ENCODE measurements around the gene IL17RC. TPM values are rescaled to one million over a fixed set of nuclear protein-coding genes. Genes with fewer than 3 reads are reported as not detected.
"Not testable (repeated sequence)": the region's sequence is repeated elsewhere in the genome, so short reads cannot be mapped to it uniquely, and the experiment has no call there.

The IL17RC gene
- polyA plus RNA-seq (ENCODE audit: insufficient read length in 3 of 3) = 10 to 100 TPM; 30.9 to 42.3 (median 39.6) TPM
- long read RNA-seq, donor 1 = 0 reads
- long read RNA-seq, donor 2, partial matches to known transcripts = 0 of 2 reads
- long read RNA-seq, donor 2, other reads (novel, unspliced or antisense) = 0 of 2 reads
- long read RNA-seq, donor 3, partial matches to known transcripts = 0 of 2 reads
- long read RNA-seq, donor 3, other reads (novel, unspliced or antisense) = 0 of 2 reads
- long read RNA-seq, donor 4, partial matches to known transcripts = 0 of 1 reads
- long read RNA-seq, donor 4, other reads (novel, unspliced or antisense) = 0 of 1 reads
- long read RNA-seq, donor 5 = 0 reads
- long read RNA-seq, donor 6, partial matches to known transcripts = 0 of 2 reads
- long read RNA-seq, donor 6, other reads (novel, unspliced or antisense) = 0 of 2 reads
- long read RNA-seq, donor 7, partial matches to known transcripts = 0 of 1 reads
- long read RNA-seq, donor 7, other reads (novel, unspliced or antisense) = 0 of 1 reads
- long read RNA-seq, donor 8, partial matches to known transcripts = 0 of 1 reads
- long read RNA-seq, donor 8, other reads (novel, unspliced or antisense) = 0 of 1 reads
- long read RNA-seq, donor 9, partial matches to known transcripts = 0 of 1 reads
- long read RNA-seq, donor 9, other reads (novel, unspliced or antisense) = 0 of 1 reads
- long read RNA-seq, donor 10, partial matches to known transcripts = 0 of 1 reads
- long read RNA-seq, donor 10, other reads (novel, unspliced or antisense) = 0 of 1 reads
- long read RNA-seq, donor 11, partial matches to known transcripts = 0 of 1 reads
- long read RNA-seq, donor 11, other reads (novel, unspliced or antisense) = 0 of 1 reads
- long read RNA-seq, donor 12, partial matches to known transcripts = 6 of 6 reads
- long read RNA-seq, donor 12, other reads (novel, unspliced or antisense) = 0 of 6 reads
- long read RNA-seq, donor 13, partial matches to known transcripts = 0 of 3 reads
- long read RNA-seq, donor 13, other reads (novel, unspliced or antisense) = 0 of 3 reads
- long read RNA-seq, donor 14, partial matches to known transcripts = 0 of 1 reads
- long read RNA-seq, donor 14, other reads (novel, unspliced or antisense) = 0 of 1 reads
- long read RNA-seq, donor 15 = 0 reads
- long read RNA-seq, donor 16, partial matches to known transcripts = 0 of 5 reads
- long read RNA-seq, donor 16, other reads (novel, unspliced or antisense) = 0 of 5 reads

- peak in 8 of 11 donors; percentile 60 to 85 (median 72) for DNase-seq (ENCODE audit: extremely low read depth in 1 of 11, low read depth in 9 of 11, low spot score in 4 of 11)
Observed at GRCh38 chr3:9916734-9917680, at the start of gene IL17RC. IL17RC (plus strand) TSS chr3:9917098; CDS start chr3:9917316, 218 bp downstream.

- no peak for DNase-seq (ENCODE audit: extremely low read depth in 1 of 11, low read depth in 9 of 11, low spot score in 4 of 11)
Observed at GRCh38 chr3:9867106-9867505, 49.8 kb upstream of the IL17RC start.

GRCh38 chr3:9869955-9870354, 46.9 kb upstream of the IL17RC start:
- no peak for DNase-seq (ENCODE audit: extremely low read depth in 1 of 11, low read depth in 9 of 11, low spot score in 4 of 11)

- DNase-seq (ENCODE audit: extremely low read depth in 1 of 11, low read depth in 9 of 11, low spot score in 4 of 11) = no peak
Observed at GRCh38 chr3:9870978-9871377, 45.9 kb upstream of the IL17RC start.

GRCh38 chr3:9872067-9872466, 44.8 kb upstream of the IL17RC start:
- not testable (repeated sequence) for DNase-seq (ENCODE audit: extremely low read depth in 1 of 11, low read depth in 9 of 11, low spot score in 4 of 11)

- DNase-seq (ENCODE audit: extremely low read depth in 1 of 11, low read depth in 9 of 11, low spot score in 4 of 11) = no peak
Observed at GRCh38 chr3:9875448-9875847, 41.5 kb upstream of the IL17RC start.

GRCh38 chr3:9876255-9876654, 40.6 kb upstream of the IL17RC start:
- not testable (repeated sequence) for DNase-seq (ENCODE audit: extremely low read depth in 1 of 11, low read depth in 9 of 11, low spot score in 4 of 11)

GRCh38 chr3:9876991-9877390, 39.9 kb upstream of the IL17RC start:
- DNase-seq (ENCODE audit: extremely low read depth in 1 of 11, low read depth in 9 of 11, low spot score in 4 of 11) = no peak

GRCh38 chr3:9878700-9879099, 38.2 kb upstream of the IL17RC start:
- DNase-seq (ENCODE audit: extremely low read depth in 1 of 11, low read depth in 9 of 11, low spot score in 4 of 11) = no peak

GRCh38 chr3:9879830-9880549, 36.9 kb upstream of the IL17RC start, which contains the start of gene CIDEC:
CIDEC (minus strand) TSS chr3:9880253; CDS start chr3:9878486, 1,767 bp downstream.
- no peak for DNase-seq (ENCODE audit: extremely low read depth in 1 of 11, low read depth in 9 of 11, low spot score in 4 of 11)

GRCh38 chr3:9881441-9881840, 35.5 kb upstream of the IL17RC start:
- DNase-seq (ENCODE audit: extremely low read depth in 1 of 11, low read depth in 9 of 11, low spot score in 4 of 11) = no peak

GRCh38 chr3:9883706-9884554, 33.0 kb upstream of the IL17RC start:
- DNase-seq (ENCODE audit: extremely low read depth in 1 of 11, low read depth in 9 of 11, low spot score in 4 of 11) = no peak

- no peak for DNase-seq (ENCODE audit: extremely low read depth in 1 of 11, low read depth in 9 of 11, low spot score in 4 of 11)
Observed at GRCh38 chr3:9884555-9885165, 32.2 kb upstream of the IL17RC start.

- no peak for DNase-seq (ENCODE audit: extremely low read depth in 1 of 11, low read depth in 9 of 11, low spot score in 4 of 11)
Observed at GRCh38 chr3:9886328-9886727, 30.6 kb upstream of the IL17RC start.

- DNase-seq (ENCODE audit: extremely low read depth in 1 of 11, low read depth in 9 of 11, low spot score in 4 of 11) = no peak
Observed at GRCh38 chr3:9887480-9887879, 29.4 kb upstream of the IL17RC start.

GRCh38 chr3:9888540-9888939, 28.4 kb upstream of the IL17RC start:
- DNase-seq (ENCODE audit: extremely low read depth in 1 of 11, low read depth in 9 of 11, low spot score in 4 of 11) = no peak
